Measurements from ENCODE around the gene COX6A2.

DNA sequence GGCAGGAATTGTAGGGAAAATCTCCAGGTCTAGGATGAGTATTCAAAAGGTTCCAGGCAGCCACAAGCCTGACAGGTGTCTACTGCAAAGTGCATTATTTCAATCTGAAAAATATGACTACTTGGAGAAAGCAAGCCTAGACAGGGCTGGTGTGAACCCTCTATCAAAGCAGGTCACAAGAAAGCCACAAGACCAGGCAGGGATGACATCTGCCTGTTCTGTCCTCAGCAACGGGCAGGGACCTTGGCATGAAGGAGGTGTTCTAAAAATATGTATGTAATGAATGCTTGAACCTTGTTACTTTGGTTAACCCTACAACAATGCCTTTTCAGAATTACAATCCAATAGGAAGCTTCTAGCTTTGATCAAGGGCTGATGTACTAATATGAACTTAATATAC lies 1.2 kb upstream of the COX6A2 start:
- no peak for TF ChIP-seq EP300 (IDR thresholded peaks at IDR 0.05)
- no peak for TF ChIP-seq POLR2A (IDR thresholded peaks at IDR 0.05)

All from suprapubic skin (tissue), 2 donors.